NCI-H146 (cell line): Measurements from ENCODE around the gene NCKAP5.

Experiments
- DNase-seq: peaks from one replicate; lab custom pipeline; 2025; lab: John Stamatoyannopoulos, UW

Gene NCKAP5

GRCh38 chr2:133331436-133331835 lies 236.8 kb downstream of the NCKAP5 start:
- no peak for DNase-seq

- DNase-seq, result no peak
Observed at GRCh38 chr2:133326652-133327397, 241.4 kb downstream of the NCKAP5 start.

GRCh38 chr2:133324150-133324561 lies 244.1 kb downstream of the NCKAP5 start:
- no peak for DNase-seq

GRCh38 chr2:133322909-133323308 lies 245.4 kb downstream of the NCKAP5 start:
- no peak for DNase-seq

GRCh38 chr2:133317178-133317577 lies 251.1 kb downstream of the NCKAP5 start:
- no peak for DNase-seq

GRCh38 chr2:133316557-133316956 lies 251.7 kb downstream of the NCKAP5 start:
- no peak for DNase-seq

- no peak for DNase-seq
Observed at GRCh38 chr2:133315280-133315679, 253.0 kb downstream of the NCKAP5 start.

GRCh38 chr2:133314795-133315194 lies 253.5 kb downstream of the NCKAP5 start:
- no peak for DNase-seq

GRCh38 chr2:133312038-133312729 lies 256.1 kb downstream of the NCKAP5 start:
- no peak for DNase-seq

GRCh38 chr2:133306236-133306635 lies 262.0 kb downstream of the NCKAP5 start:
- DNase-seq, result no peak

- DNase-seq, result no peak
Observed at GRCh38 chr2:133304344-133304743, 263.9 kb downstream of the NCKAP5 start.

- DNase-seq, result no peak
Observed at GRCh38 chr2:133303150-133303549, 265.1 kb downstream of the NCKAP5 start.

GRCh38 chr2:133296401-133296800 lies 271.9 kb downstream of the NCKAP5 start:
- DNase-seq, result no peak

- DNase-seq, result no peak
Observed at GRCh38 chr2:133293544-133294353, 274.5 kb downstream of the NCKAP5 start.

GRCh38 chr2:133292259-133292658 lies 276.0 kb downstream of the NCKAP5 start:
- no peak for DNase-seq

GRCh38 chr2:133287709-133288108 lies 280.6 kb downstream of the NCKAP5 start:
- DNase-seq, result no peak

GRCh38 chr2:133286326-133286922 lies 281.8 kb downstream of the NCKAP5 start:
- DNase-seq, result no peak

- DNase-seq, result no peak
Observed at GRCh38 chr2:133273031-133273430, 295.2 kb downstream of the NCKAP5 start.

GRCh38 chr2:133271105-133271504 lies 297.2 kb downstream of the NCKAP5 start:
- no peak for DNase-seq

GRCh38 chr2:133270550-133270949 lies 297.7 kb downstream of the NCKAP5 start:
- no peak for DNase-seq

GRCh38 chr2:133266926-133267590 lies 301.2 kb downstream of the NCKAP5 start:
- DNase-seq, result no peak
